ENCODE measurements around the gene SCUBE3.

SCUBE3 gene

GRCh38 chr6:35240838-35241801, 27.4 kb downstream of the SCUBE3 start:
- peak; percentile 76 for DNase-seq (ENCODE audit: low spot score)

GRCh38 chr6:35242486-35242885, 28.7 kb downstream of the SCUBE3 start:
- DNase-seq (ENCODE audit: low spot score) = no peak

GRCh38 chr6:35242906-35243305, 29.1 kb downstream of the SCUBE3 start:
- no peak for DNase-seq (ENCODE audit: low spot score)

GRCh38 chr6:35243386-35243958, 29.7 kb downstream of the SCUBE3 start:
- DNase-seq (ENCODE audit: low spot score) = no peak

GRCh38 chr6:35244551-35244950, 30.8 kb downstream of the SCUBE3 start:
- no peak for DNase-seq (ENCODE audit: low spot score)

GRCh38 chr6:35247642-35248231, 34.0 kb downstream of the SCUBE3 start:
- DNase-seq (ENCODE audit: low spot score) = no peak

- DNase-seq (ENCODE audit: low spot score) = no peak
Observed at GRCh38 chr6:35248300-35248699, 34.5 kb downstream of the SCUBE3 start.

GRCh38 chr6:35248965-35249364, 35.2 kb downstream of the SCUBE3 start:
- no peak for DNase-seq (ENCODE audit: low spot score)

- no peak for DNase-seq (ENCODE audit: low spot score)
Observed at GRCh38 chr6:35251949-35252348, 38.2 kb downstream of the SCUBE3 start.

GRCh38 chr6:35253249-35253648, 39.5 kb downstream of the SCUBE3 start:
- DNase-seq (ENCODE audit: low spot score) = no peak

- no peak for DNase-seq (ENCODE audit: low spot score)
Observed at GRCh38 chr6:35258336-35258735, 44.6 kb downstream of the SCUBE3 start.

GRCh38 chr6:35258858-35259193, 45.1 kb downstream of the SCUBE3 start:
- peak; percentile 28 for DNase-seq (ENCODE audit: low spot score)

GRCh38 chr6:35259194-35259947, 45.6 kb downstream of the SCUBE3 start, which contains the start of gene ZNF76:
ZNF76 (plus strand) TSS chr6:35259735; CDS start chr6:35281152, 21,417 bp downstream.
- peak; percentile 84 for DNase-seq (ENCODE audit: low spot score)

- DNase-seq (ENCODE audit: low spot score) = peak; percentile 69
Observed at GRCh38 chr6:35259948-35260590, 46.3 kb downstream of the SCUBE3 start.

- DNase-seq (ENCODE audit: low spot score) = no peak
Observed at GRCh38 chr6:35260591-35261570, 47.1 kb downstream of the SCUBE3 start.

GRCh38 chr6:35262596-35262995, 48.8 kb downstream of the SCUBE3 start:
- DNase-seq (ENCODE audit: low spot score) = no peak

GRCh38 chr6:35264550-35265274, 51.0 kb downstream of the SCUBE3 start:
- DNase-seq (ENCODE audit: low spot score) = no peak

- DNase-seq (ENCODE audit: low spot score) = no peak
Observed at GRCh38 chr6:35265523-35265922, 51.8 kb downstream of the SCUBE3 start.

- DNase-seq (ENCODE audit: low spot score) = no peak
Observed at GRCh38 chr6:35267446-35267845, 53.7 kb downstream of the SCUBE3 start.

- no peak for DNase-seq (ENCODE audit: low spot score)
Observed at GRCh38 chr6:35267897-35268296, 54.1 kb downstream of the SCUBE3 start.
